OCI-LY1 (cell line): ENCODE data around the gene RAI1.

ENCODE experiments used
- CTCF ChIP-seq: fragments of 200-600 bp; sonication (generic), shearing (Covaris generic); IDR thresholded peaks from 2 replicates; pipeline ENCODE4 v1.5.1; 2017; ENCODE audit warnings: mild to moderate bottlenecking, antibody characterized with exemption, low read length, moderate library complexity, mixed read lengths
- EZH2 ChIP-seq: fragments of 200-600 bp; sonication (generic), shearing (Covaris generic); IDR thresholded peaks from 2 replicates; pipeline ENCODE4 v1.8.0; 2017; ENCODE audit warnings: borderline replicate concordance, mixed run types, mild to moderate bottlenecking, antibody characterized with exemption, low read length, moderate library complexity, mixed read lengths

- TF ChIP-seq CTCF (no peak), EZH2 (no peak)
Observed at GRCh38 chr17:17664064-17664452, 17.2 kb upstream of the RAI1 start.
